ENCODE data around the gene PSRC1. TPM values are rescaled to one million over a fixed set of nuclear protein-coding genes. Genes with fewer than 3 reads are reported as not detected.
A peak's percentile ranks its signal among the peaks of the same experiment; 100 is the strongest.

PSRC1 gene
- 5.4 and 5.9 TPM in 2 replicates for total RNA-seq

DNA sequence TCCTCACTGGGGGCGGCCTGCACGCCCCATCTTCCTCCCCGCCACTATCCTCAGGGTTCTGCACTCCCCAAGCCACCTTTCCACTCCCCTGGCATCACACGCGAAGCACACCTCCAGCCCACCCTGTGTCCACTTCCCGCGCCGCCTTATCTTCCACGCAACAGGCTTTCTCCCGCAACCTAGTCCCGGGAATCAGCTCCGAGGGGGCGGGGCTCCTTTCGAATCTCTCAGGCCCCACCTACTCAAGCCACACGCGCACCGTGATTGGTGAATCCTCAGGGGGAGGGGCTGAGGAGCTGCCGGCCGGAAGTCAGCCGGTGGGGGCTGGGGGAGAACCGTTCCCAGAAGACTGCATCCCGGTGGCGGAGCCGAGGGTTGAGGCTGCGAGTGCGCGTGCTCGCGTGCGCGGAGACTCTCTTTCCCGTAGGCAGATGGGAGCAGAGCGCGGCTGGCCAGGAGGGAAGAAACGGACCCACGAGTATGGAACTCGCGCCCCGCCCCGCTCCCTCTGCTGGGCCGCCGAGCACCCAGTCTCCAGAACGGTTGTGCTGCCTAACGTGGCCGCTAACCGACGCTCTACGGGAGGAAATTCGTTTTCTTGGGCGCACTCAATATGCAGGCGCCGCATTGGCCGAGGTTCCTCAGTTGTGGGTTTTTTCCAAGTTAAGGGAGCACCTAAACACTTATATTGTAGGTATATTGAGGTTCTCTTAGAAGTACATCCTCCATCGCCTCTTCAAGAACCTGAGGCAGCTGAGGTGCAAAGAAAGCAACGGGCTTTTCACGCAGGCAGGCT, at the start of gene PSRC1:
TSS of gene PSRC1 (minus strand) at position 194 of the 796 bp plus-strand sequence.
- H3K9me3 ChIP-seq (ENCODE audit: low read depth, low read length) = no peaks in the 10 kb centered on the region
- H2AFZ ChIP-seq (ENCODE audit: low read length) = peak within 1 kb of the TSS; percentile 99
- peak within 1 kb of the TSS; percentile 84 for H3K27ac ChIP-seq (ENCODE audit: low read depth, low read length)
- TF ChIP-seq, protein P1, sequence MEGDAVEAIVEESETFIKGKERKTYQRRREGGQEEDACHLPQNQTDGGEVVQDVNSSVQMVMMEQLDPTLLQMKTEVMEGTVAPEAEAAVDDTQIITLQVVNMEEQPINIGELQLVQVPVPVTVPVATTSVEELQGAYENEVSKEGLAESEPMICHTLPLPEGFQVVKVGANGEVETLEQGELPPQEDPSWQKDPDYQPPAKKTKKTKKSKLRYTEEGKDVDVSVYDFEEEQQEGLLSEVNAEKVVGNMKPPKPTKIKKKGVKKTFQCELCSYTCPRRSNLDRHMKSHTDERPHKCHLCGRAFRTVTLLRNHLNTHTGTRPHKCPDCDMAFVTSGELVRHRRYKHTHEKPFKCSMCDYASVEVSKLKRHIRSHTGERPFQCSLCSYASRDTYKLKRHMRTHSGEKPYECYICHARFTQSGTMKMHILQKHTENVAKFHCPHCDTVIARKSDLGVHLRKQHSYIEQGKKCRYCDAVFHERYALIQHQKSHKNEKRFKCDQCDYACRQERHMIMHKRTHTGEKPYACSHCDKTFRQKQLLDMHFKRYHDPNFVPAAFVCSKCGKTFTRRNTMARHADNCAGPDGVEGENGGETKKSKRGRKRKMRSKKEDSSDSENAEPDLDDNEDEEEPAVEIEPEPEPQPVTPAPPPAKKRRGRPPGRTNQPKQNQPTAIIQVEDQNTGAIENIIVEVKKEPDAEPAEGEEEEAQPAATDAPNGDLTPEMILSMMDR (IDR thresholded peaks at IDR 0.05; ENCODE audit: extremely low read depth, low read depth, low read length) = peak; percentile 50
- no peaks in the 10 kb centered on the region for H3K27me3 ChIP-seq (ENCODE audit: insufficient read depth, low read length)
- peak within 1 kb of the TSS; percentile 89 for H3K4me2 ChIP-seq (ENCODE audit: insufficient read depth, low read length)
- H3K79me2 ChIP-seq (ENCODE audit: insufficient read depth, low read length) = peaks cover 32% of the 10 kb centered on the region
- H4K20me1 ChIP-seq (ENCODE audit: insufficient read depth, low read length) = no peaks in the 10 kb centered on the region
- peaks cover 27% of the 10 kb centered on the region for H3K4me1 ChIP-seq (ENCODE audit: insufficient read depth, low read length)
- peak within 1 kb of the TSS; percentile 98 for H3K4me3 ChIP-seq (ENCODE audit: insufficient read depth, low read length)
- peak; percentile 99 for DNase-seq (ENCODE audit: insufficient read length, low spot score, missing footprints)
- peaks cover 11% of the 10 kb centered on the region for H3K36me3 ChIP-seq (ENCODE audit: insufficient read depth, low read length)

DNA sequence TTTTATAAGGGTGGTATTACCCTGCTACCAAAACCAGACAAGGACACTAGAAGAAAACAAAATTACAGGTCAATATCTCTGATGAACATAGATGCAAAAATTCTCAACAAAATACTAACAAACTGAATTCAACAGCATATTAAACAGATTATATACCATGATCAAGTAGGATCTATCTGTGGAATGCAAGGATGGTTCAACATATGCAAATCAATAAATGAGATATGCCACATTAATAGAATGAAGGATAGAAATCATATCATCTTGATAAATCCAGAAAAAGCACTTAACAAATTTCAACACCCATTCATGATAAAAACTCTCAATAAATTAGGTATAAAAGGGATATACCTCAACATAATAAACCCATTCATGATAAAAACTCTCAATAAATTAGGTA, 48.2 kb upstream of the PSRC1 start:
- TF ChIP-seq, protein P1 (IDR thresholded peaks at IDR 0.05; ENCODE audit: extremely low read depth, low read depth, low read length) = no peak
- H3K4me3 ChIP-seq (ENCODE audit: insufficient read depth, low read length) = no peak overlapping the region
- H3K9me3 ChIP-seq (ENCODE audit: low read depth, low read length) = peaks cover 5% of the 10 kb centered on the region
- no peak overlapping the region for H2AFZ ChIP-seq (ENCODE audit: low read length)
- no peaks in the 10 kb centered on the region for H3K27me3 ChIP-seq (ENCODE audit: insufficient read depth, low read length)
- no peak overlapping the region for H3K4me2 ChIP-seq (ENCODE audit: insufficient read depth, low read length)
- no peak overlapping the region for H3K27ac ChIP-seq (ENCODE audit: low read depth, low read length)
- DNase-seq (ENCODE audit: insufficient read length, low spot score, missing footprints) = no peak
- H3K79me2 ChIP-seq (ENCODE audit: insufficient read depth, low read length) = no peaks in the 10 kb centered on the region
- peaks cover 38% of the 10 kb centered on the region for H3K36me3 ChIP-seq (ENCODE audit: insufficient read depth, low read length)
- no peaks in the 10 kb centered on the region for H3K4me1 ChIP-seq (ENCODE audit: insufficient read depth, low read length)
- H4K20me1 ChIP-seq (ENCODE audit: insufficient read depth, low read length) = no peaks in the 10 kb centered on the region

DNA sequence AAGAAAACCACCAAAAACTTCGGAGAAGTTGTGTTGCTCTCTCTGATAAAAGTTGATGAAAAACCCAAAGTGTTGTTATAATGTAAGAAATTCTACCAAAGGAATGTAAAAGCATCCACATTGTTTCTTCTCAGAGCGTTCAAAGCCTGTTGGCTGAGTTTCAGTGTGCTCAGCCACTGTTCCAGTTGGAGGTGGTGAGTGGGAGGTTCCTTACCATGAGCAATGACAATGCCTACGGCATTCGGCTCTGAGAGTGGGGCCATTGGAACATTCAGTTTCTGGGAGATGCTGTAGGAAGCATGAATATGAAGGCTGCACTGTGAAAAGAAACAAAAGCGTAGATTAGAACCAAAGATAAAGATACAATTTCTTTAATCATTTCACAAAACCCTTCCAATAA, 44.3 kb upstream of the PSRC1 start:
- Histone ChIP-seq H3K9me3 (ENCODE audit: low read depth, low read length) (peaks cover 5% of the 10 kb centered on the region), H3K27ac (ENCODE audit: low read depth, low read length) (no peak overlapping the region), H3K4me3 (ENCODE audit: insufficient read depth, low read length) (no peak overlapping the region), H4K20me1 (ENCODE audit: insufficient read depth, low read length) (no peaks in the 10 kb centered on the region), H2AFZ (ENCODE audit: low read length) (no peak overlapping the region), H3K36me3 (ENCODE audit: insufficient read depth, low read length) (peaks cover 33% of the 10 kb centered on the region), H3K79me2 (ENCODE audit: insufficient read depth, low read length) (no peaks in the 10 kb centered on the region), H3K4me1 (ENCODE audit: insufficient read depth, low read length) (no peaks in the 10 kb centered on the region), H3K4me2 (ENCODE audit: insufficient read depth, low read length) (no peak overlapping the region), H3K27me3 (ENCODE audit: insufficient read depth, low read length) (no peaks in the 10 kb centered on the region)
- DNase-seq (ENCODE audit: insufficient read length, low spot score, missing footprints) = no peak
- TF ChIP-seq, protein P1 (IDR thresholded peaks at IDR 0.05; ENCODE audit: extremely low read depth, low read depth, low read length) = no peak

DNA sequence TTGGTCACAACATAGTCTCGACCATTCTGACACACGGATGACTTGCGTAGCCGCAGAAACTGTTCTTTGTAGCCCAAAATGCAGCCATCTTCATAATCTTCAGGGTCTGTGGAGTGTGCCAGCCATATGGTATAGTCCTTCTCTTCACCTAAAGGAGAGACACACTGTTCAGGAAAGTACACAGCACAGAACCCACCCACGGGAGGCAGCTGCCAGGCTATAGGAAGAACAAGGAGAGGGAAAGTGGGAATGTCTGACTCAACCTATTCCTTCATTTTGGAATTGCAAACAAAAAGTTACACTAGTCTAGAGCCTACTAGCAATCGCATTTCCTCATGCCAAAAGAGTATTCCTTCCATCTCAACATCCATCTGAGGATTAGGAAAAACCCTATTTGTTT, 40.0 kb upstream of the PSRC1 start:
- Histone ChIP-seq H3K4me3 (ENCODE audit: insufficient read depth, low read length) (no peak overlapping the region), H3K79me2 (ENCODE audit: insufficient read depth, low read length) (no peaks in the 10 kb centered on the region), H3K27ac (ENCODE audit: low read depth, low read length) (no peak overlapping the region), H3K36me3 (ENCODE audit: insufficient read depth, low read length) (peaks cover 38% of the 10 kb centered on the region), H3K4me1 (ENCODE audit: insufficient read depth, low read length) (no peaks in the 10 kb centered on the region), H3K4me2 (ENCODE audit: insufficient read depth, low read length) (no peak overlapping the region), H3K27me3 (ENCODE audit: insufficient read depth, low read length) (no peaks in the 10 kb centered on the region), H4K20me1 (ENCODE audit: insufficient read depth, low read length) (no peaks in the 10 kb centered on the region), H2AFZ (ENCODE audit: low read length) (no peak overlapping the region), H3K9me3 (ENCODE audit: low read depth, low read length) (no peaks in the 10 kb centered on the region)
- DNase-seq (ENCODE audit: insufficient read length, low spot score, missing footprints) = no peak
- TF ChIP-seq, protein P1 (IDR thresholded peaks at IDR 0.05; ENCODE audit: extremely low read depth, low read depth, low read length) = no peak
